SK-N-DZ (cell line): ENCODE data around the gene TLE6.
"Not testable (repeated sequence)": the region's sequence is repeated elsewhere in the genome, so short reads cannot be mapped to it uniquely, and the experiment has no call there.

Experiments used
- DNase-seq: peaks from one replicate; pipeline ENCODE4 v3.0.0-alpha.2; 2015; ENCODE audit warnings: low spot score

Gene TLE6

DNA sequence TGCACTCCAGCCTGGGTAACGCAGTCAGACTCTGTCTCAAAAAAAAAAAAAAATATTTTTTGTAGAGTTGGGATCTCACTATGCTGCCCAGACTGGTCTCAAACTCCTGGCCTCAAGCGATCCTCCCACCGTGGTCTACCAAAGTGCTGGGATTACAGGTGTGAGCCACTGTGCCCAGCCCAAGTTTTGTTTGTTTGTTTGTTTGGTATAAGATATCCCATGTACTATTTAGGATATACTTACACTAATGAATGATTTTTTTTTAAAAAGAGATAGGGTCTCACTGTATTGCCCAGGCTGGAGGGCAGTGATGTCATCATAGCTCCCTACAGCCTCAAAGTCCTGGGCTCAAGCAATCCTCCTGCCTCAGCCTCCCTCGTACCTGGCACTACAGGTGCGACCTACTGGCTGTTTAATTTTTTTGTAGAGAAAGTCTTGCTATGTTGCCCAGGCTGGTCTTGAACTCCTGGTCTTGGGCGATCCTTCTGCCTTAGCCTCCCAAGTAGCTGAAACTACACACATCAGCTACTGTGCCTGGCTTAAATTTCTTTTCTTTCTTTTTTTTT, 24.0 kb downstream of the TLE6 start:
- DNase-seq: no peak

DNA sequence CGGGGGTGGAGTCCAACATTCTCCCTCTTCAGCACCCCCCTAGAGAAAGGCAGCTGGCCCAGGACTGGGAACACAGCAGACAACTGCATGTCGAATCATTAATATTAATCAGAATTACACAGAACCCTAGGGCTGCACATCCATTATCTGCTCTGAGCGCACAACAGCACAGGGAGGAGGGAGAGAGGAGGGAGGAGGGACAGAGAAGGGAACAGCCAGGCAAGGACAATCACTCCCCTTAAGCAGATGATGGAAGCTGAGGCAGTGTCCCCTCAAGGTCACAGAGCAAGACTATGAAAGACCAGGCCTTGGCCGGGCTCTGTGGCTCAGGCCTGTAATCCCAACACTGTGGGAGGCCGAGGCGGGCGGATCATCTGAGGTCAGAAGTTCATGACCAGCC, 25.7 kb downstream of the TLE6 start:
- DNase-seq: no peak

DNA sequence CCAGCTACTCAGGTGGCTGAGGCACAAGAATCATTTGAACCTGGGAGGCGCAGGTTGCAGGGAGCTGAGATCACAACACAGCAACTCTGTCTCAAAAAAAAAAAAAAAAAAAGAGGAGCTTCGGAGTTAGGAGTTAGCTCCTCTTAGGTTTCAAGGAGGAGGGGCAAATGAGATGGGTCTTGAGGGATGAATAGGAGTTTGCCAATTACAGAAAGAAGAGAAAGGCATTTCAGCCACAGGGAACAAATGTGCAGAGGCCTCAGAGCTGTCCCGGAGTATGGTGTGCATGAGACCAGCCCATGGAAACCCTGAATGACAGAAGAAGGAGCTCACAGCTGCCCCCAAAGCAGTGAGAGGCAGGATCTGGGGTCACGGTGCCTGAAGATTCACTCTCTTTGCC, 27.2 kb downstream of the TLE6 start:
- no peak for DNase-seq

DNA sequence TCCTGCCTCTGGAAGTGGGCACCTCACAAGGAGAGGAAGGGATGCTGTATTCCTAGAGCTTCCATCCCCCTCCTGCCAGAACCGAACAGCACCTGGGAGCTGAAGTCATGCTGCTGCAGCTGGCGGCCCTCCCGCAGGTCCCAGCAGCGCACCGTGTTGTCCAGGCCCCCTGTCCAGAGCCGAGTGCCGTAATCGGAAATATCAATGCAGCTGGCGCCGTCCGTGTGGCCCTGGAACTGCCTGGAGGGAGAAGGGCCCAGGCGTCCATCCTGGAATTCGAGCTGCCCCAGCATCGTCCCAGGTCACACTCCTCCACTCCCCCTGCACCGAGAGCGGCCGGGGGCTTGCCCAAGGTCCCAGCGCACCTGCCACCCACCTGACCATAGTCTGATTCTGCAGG, 28.0 kb downstream of the TLE6 start:
- DNase-seq: no peak

DNA sequence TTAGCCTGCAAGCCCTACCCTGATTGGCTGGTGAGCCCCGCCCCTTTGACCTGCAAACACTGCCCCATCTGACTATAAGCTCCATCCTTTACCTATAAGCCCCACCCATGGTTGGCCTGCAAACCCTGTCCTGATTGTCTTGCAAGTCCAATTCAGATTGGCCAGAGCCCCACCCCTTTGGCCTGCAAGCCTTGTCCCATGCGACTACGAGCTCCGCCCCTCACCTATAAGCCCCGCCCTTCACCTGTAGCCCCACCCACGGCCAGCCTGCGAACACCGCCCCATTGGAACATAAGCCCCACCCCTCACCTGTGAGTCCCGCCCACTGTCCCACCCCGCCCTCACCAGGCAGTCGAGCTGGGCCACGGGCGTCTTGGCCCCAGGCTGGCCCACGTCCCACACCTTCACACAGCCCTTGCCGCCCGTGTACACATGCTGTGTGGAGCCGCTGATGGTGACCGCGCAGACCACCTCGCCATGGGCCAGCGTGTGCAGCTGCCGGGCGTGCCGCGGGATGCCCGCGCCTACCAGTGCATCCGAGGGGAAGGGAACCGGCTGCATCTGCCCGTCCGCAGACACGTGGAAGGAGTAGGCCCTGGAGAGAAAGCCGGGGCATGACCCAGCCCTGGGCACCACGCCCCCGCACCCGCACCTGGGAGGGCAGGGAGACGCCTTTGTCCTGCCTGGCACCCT, 28.9 kb downstream of the TLE6 start:
- no peak for DNase-seq

DNA sequence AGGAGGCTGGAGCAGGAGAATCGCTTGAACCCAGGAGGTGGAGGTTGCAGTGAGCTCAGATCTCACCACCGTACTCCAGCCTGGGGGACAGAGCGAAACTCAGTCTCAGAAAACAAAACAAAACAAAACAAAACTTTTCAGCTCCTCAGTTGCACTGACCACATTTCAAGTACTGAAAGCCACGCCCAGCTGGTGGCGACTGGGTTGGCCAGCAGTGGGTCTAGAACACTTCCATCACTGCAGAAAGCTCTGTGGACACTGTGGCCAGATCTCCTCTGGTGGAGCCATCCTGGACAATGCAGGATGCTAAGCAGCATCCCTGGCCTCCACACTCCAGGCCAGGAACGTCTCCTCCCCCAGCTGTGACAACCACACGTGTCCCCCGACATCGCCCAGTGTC, 30.6 kb downstream of the TLE6 start:
- no peak for DNase-seq

DNA sequence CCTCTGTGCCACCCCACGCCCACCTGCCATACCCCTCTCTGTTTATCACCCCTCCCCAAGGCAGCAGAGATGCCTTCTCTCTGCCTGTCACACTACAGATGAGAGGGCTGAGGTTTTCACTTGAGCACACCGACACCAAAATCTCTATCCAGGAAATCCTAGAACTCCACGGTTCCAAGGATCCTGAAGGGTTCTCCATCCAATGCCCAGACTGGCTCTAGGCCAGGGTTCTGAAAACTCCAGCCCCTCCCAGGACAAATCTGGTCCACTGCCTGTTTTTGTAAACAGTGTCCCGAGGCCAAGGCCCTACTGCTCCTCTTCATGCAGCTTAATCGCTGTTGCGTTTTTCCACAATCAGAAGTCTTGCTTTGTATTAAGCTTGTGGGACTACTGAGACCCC, 31.6 kb downstream of the TLE6 start:
- no peak for DNase-seq

DNA sequence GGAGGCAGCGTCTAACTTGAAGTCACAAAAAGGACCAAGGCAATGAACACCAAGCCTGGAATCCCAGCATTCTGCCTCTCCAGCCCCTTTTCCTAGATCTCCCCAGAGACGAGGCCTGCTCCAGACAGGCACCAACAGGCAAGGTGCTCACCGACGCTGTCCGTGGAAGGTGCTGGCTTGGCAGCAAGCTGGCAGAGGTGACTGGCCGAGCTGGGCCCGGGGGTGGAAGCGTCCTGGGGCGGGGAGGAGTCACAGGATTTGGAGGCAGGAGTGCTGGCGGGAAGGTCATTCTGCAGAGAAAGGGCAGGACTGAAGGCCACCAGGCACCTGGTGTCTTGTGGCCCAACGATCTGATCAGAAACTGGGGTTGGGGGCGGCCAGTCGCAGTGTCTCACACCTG, 33.5 kb downstream of the TLE6 start:
- no peak for DNase-seq

DNA sequence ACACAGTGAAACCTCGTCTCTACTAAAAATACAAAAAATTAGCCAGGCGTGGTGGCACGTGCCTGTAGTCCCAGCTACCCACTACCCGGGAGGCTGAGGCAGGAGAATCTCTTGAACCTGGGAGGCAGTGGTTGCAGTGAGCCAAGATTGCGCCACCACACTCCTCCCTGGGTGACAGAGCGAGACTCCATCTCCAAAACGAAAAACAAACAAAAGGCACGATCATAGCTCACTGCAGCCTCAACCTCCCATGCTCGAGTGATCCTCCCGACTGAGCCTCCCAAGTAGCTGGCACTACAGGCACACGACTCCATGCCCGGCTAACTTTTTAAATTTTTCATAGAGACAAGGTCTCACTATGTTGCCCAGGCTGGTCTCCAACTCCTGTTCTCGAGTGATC, 34.7 kb downstream of the TLE6 start:
- not testable (repeated sequence) for DNase-seq

DNA sequence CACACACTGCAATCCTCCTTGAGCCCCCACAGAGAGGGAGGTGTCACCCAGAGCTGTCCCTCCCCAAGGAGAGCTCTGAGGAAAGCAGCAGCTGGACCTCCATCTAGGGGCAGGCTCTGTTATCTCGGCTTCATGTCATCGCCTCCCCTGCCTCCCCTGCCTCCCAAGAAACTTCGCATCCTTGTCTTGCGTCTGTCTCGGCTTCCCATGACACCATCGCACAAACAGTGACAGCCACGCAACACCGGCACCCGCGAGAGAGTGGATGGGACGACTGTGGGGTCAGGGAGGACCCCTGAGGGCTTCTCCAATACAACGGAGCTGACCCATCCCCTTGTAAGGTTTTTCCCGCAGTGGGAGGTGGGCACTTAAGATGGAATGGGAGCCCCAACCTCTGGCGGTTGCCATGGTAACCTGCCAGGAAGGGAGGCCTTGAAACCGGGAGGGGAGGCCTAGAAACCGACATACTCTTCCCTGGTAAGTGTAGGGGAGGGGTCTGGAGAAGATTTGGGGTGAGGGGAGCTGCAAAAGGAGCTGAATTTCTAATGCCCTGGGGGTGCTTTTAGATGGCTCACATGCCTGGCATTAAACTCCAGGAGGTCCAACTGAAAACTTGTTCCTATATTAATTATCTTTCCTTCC, 35.4 kb downstream of the TLE6 start:
- no peak for DNase-seq

DNA sequence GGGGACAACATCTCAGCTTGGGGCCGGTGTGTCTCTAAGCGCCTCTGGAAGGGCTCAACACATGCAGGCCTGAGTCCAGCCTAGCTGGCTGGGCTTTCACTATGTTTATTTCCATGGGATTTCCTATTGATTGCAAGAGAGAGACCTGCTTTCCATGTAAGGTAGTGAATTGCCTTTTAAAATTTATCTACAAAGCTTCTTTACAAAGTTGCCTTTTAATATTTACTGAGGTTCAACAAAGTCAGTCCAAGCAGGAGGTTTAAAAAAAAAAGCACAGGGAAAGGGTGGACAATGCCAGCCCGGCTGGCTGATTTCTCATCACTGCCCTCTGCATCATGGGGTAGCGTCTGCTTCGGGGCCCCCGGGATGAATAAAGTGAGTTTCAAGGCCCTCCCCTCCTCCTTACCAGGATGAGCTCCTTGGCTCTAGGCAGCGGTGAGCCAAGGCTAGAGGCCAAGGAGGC, 35.9 kb downstream of the TLE6 start:
- DNase-seq: no peak

DNA sequence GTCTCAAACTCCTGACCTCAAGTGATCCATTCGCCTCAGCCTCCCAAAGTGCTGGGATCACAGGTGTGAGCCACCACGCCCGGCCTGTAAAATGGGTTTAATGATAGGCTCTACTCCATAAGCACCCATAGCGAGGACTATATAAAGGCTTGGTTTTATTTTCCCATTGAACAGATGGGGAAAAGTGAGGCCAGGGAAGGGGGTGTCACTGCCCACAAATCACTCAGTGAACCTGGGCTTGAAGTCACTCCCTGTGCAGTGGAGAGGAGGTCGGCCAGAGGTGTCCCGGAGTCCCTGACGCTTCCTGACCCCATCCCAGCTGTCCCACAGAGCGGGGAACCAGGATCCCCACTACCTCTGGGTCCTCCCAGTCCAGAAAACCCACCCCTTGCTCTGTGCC, 36.8 kb downstream of the TLE6 start:
- no peak for DNase-seq

DNA sequence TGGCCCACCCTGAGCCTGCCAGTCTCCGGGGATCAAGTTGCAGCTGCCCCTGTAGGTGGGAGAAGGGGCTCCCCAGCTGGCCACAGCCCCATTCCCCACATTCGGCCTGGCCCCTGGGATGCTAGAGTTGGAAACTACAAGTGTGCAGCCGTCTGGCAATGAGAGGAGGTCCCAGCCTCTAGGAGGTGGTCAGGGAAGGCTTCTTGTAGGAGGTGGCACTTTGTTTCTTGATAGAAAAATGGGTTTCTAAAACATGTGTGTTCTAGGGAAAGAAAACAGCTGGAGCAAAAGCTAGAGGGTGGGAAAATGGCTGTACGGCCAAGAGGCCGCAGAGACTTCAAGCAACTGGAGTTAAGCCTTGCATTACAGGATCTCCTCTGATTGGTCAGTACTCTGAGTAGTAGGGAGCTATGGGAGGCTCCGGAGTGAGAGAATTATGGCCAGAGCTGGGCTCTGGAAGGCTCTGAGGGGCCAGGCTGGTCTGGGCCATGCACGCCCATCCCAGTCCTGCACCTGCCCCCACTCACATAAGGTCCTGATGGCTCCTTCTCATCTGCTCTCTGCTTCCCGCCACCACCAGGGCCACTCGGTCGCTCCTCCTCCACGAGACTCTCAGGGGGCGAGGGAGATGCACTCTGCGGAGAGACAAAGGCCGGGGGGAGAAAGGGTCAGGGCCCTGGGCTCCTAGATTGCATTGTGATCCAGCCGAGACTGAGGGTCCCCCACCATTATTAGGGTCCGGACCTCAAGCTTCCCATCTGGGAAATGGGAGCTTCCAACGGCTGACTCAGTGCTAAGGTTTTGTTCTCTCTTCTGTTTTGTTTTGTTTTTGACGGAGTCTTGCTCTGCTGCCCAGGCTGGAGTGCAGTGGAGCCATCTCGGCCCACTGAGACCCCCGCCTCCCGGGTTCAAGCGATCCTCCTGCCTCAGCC, 38.0 kb downstream of the TLE6 start:
- DNase-seq: no peak

DNA sequence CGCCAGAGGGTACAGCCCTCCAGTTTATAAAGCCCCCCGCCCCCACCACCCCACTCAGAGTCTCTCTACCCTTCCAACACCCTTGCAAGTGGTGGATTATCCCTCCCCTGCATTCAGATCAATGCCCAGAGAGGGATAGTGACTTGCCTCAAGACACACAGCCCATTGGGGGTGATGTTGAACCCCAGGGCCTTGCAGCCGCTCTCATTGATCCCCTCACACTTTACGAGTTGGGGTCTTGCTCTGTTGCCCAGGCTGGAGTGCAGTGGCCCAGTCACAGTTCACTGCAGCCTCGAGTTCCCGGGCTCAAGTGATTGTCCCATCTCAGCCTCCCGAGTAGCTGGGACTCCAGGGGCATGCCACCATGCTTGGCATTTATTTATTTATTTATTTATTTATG, 40.6 kb downstream of the TLE6 start:
- no peak for DNase-seq

DNA sequence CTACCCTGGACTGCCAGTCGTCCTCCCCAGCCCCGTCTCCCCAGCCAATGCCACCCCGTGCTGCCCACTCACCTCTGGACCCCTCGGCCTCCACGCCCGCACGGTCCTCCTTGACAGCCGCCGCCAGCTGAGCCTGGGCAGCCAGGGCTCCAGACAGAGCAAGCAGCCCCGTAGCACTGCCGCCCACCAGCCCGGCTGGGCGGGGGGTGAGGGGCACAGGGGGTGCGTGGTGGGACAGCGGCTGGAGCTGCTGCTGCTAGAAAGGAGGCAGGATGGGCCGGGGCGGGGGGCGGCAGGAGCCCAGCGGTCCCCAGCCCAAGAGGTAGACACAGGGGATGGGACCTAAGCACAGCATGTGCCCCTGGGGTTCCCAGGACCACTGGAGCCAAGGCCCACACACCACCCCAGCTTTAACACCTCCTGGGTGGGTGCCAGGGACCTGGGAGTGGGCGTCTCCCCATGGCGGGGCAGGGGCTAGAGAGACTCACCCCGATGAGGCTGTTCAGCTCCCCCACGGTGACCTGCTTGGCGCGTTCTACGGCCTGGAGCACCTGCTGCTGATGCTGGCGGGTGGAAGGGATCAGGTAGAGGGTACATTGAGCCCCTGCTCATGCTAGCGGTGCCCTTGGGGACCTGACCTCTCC, 42.0 kb downstream of the TLE6 start:
- DNase-seq: no peak

DNA sequence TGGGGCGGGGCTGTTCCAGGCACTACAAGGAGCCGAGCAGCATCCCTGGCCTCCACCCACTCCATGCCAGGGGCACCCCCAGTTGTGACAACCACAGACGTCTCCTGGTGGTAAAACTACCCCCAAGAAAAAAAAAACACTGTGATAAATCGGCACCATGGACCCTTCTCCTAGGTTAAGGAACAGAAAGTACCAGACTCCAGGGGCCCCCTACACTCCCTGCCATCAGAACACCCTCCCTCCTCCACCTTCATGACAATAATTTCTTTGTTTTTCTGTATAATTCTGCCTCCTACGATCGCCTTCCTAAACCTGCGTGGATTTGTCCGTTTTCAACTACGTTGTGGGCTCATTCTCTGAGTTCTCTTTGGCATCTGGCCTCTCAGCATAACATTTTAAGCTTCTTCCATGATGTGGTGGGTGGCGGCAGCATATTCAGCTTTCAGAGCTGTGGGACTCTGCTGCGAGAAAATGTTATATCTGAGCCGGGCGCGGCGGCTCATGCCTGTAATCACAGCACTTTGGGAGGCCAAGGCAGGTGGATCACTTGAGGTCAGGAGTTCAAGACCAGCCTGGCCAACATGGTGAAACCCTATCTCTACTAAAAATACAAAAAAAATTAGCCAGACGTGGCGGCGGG, 43.1 kb downstream of the TLE6 start:
- no peak for DNase-seq

DNA sequence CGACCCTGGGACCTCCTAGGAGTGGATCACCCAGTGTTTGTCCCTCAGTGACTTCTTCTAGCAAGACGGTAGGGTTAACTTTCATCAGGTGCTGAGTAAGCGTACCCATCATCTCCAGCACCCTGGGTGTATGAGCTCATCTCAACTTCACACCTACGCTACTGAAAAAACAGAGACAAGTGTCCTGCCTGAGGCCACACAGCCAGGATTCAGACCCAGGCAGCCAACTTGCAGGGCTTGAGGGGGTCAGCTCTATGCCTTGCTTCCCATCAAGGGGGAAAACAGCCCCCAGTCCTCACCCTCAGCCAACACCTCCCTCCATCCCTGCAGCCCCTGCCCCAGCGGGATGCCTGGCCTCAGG, 47.1 kb downstream of the TLE6 start:
- no peak for DNase-seq

DNA sequence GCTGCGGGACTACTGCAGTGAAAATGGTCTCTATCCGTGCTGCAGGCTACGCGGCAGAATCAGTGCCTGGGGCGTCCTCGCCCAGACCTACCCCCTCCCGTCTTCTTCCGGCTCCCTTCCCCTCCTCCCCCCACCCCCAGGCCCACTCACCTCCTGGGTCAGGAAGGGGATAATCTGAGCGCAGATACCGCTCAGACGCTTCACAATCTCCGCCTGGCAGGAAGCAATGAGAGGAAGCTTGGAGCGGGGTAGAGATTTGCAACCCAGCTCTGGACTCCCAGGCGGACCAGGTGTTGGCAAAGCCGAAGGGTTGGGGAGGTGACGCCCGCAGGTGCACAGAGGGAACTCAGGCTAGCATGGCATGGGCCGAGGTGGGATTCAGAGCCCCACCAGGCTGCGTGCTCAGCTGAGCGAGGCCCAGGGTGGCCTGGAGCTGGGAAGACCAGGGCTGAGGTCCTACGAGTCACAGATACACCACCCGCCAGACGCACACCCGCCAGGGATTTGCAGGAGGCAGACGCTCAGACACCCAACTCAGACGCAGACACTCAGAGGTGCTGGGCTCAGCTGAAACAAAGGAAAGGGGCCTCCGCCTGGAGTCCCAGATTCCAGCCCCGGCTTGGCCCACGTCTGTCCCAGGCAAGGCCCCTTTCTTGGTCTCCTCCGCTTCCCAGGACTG, 47.6 kb downstream of the TLE6 start:
- peak; percentile 37 for DNase-seq

DNA sequence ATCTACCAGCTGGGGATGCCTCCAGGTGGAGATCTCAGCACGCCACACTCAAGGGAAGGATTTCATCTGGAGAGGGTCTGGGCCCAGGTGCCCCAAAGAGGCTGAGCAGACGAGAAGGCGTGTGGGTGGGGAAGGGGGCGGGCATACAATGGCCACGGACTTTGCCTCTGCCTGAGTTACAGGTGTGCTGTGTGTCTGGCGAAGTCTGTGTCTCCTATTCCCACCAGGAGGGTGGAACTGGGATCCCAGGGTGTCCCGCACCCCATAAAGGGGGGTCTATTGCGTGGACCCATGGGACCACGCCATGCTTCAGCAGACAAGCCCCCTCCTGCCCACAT, 48.2 kb downstream of the TLE6 start:
- DNase-seq: no peak

DNA sequence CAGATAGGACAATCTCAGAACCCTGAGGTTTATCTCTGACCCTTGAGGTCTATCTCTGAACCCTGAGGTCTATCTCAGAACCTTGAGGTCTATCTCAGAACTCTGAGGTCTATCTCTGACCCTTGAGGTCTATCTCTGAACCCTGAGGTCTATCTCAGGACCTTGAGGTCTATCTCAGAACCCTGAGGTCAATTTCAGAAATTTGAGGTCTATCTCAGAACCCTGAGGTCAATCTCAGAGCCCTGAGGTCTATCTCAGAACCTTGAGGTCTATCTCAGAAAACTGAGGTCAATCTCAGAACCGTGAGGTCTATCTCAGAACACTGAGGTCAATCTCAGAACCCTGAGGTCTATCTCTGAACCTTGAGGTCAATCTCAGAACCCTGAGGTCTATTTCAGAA, 49.4 kb downstream of the TLE6 start:
- no peak for DNase-seq

DNA sequence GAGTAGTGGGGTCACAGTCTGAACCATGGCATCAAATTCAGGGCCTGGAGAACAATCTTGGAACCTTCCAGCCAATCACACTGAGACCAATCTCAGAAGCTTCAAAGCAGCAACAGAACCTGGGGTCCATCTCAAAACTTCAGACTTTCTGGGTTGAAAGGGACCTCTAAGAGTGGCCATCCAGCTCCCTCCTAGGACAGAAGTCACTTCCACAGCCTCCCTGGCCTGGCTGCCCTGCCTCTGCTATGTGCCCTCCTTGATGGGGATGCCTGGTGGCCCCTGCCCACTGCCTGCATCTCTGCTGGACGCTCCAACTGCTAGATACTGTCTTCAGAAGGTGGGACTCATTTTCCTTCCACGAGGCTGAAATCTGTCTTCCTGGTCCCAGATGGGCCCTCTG, 49.9 kb downstream of the TLE6 start:
- DNase-seq: no peak
